Coronary artery (tissue), 2 donors: ENCODE data around the gene LDB3.

Experiments
- DNase-seq: peaks from one replicate; pipeline ENCODE4 v3.0.0-alpha.2; 2017; ENCODE audit warnings: low spot score
- H3K27ac ChIP-seq, 2 donors: fragments of 200-600 bp; sonication (generic); one replicate each; pipeline ENCODE4 v1.5.1; 2016 to 2019
- H3K4me3 ChIP-seq: fragments of 200-600 bp; sonication (generic); 2 replicates; pipeline ENCODE4 v1.5.1; 2016; ENCODE audit warnings: mild to moderate bottlenecking, moderate library complexity
- CTCF ChIP-seq: fragments of 200-600 bp; sonication (generic); IDR thresholded peaks from one replicate; pipeline ENCODE4 v1.5.1; 2019; ENCODE audit warnings: antibody characterized with exemption

Gene LDB3

GRCh38 chr10:86698207-86698940 lies 30.1 kb downstream of the LDB3 start:
- H3K27ac ChIP-seq, result peak overlapping the region in 1 of 2 donors; percentile 48
- DNase-seq, result no peak
- H3K4me3 ChIP-seq, result no peak overlapping the region
- TF ChIP-seq CTCF, result no peak

GRCh38 chr10:86699125-86699524 lies 30.8 kb downstream of the LDB3 start:
- Histone ChIP-seq H3K27ac (peak overlapping the region in 1 of 2 donors; percentile 48), H3K4me3 (no peak overlapping the region)
- DNase-seq, result no peak
- no peak for TF ChIP-seq CTCF

GRCh38 chr10:86699541-86699940 lies 31.2 kb downstream of the LDB3 start:
- H3K4me3 ChIP-seq, result no peak overlapping the region
- DNase-seq, result no peak
- no peak for TF ChIP-seq CTCF
- H3K27ac ChIP-seq, result peak overlapping the region in 1 of 2 donors; percentile 48

GRCh38 chr10:86699991-86700840 lies 31.9 kb downstream of the LDB3 start:
- Histone ChIP-seq H3K4me3 (no peak overlapping the region), H3K27ac (peak overlapping the region in 1 of 2 donors; percentile 32)
- DNase-seq, result no peak
- no peak for TF ChIP-seq CTCF

GRCh38 chr10:86700851-86701617 lies 32.7 kb downstream of the LDB3 start:
- no peak for TF ChIP-seq CTCF
- no peak overlapping the region for H3K27ac ChIP-seq
- no peak for DNase-seq
- H3K4me3 ChIP-seq, result no peak overlapping the region

GRCh38 chr10:86703176-86703575 lies 34.9 kb downstream of the LDB3 start:
- no peak for TF ChIP-seq CTCF
- Histone ChIP-seq H3K4me3 (no peak overlapping the region), H3K27ac (no peak overlapping the region)
- no peak for DNase-seq
